HepG2 (cell line): Measurements from ENCODE around the gene ASB16. TPM values are rescaled to one million over a fixed set of nuclear protein-coding genes. Genes with fewer than 3 reads are reported as not detected.

Experiments used
- ATAC-seq: fragments of 200-7000 bp; cut with Tn5 transposase; 3 replicates; pipeline ENCODE4 v1.9.1; 2020; ENCODE audit warnings: mild to moderate bottlenecking, moderate library complexity
- BruUV-seq: library from RNA; stranded (reverse); fragments of 400-500 nt; replicated peaks from 2 replicates; lab custom pipeline; 2021; lab: Mats Ljungman, UMichigan
- CTCF ChIA-PET: fragments of 300-600 bp; formaldehyde crosslinking; extraction: SDS; loops from one replicate; lab custom pipeline; 2021; ENCODE audit warnings: low total read pairs, inconsistent platforms, low intra/inter-chr PET ratio; lab: Yijun Ruan, JAX
- POLR2A ChIA-PET: fragments of 350-600 bp; sonication (Branson Sonifier 250); formaldehyde crosslinking; loops from one replicate; lab custom pipeline; 2020; ENCODE audit warnings: antibody characterized with exemption, inconsistent platforms; lab: Yijun Ruan, JAX
- DNase-seq: peaks from one replicate; pipeline ENCODE4 v3.0.0-alpha.2; 2015; ENCODE audit warnings: low spot score
- FAIRE-seq: peaks from 3 replicates; lab custom pipeline; 2011; peaks lifted over from hg19 to GRCh38; lab: Jason Lieb, UNC
- H2AFZ ChIP-seq: one replicate; pipeline ENCODE4 v1.6.1; 2011; ENCODE audit warnings: low read length, inconsistent platforms
- H3K27ac ChIP-seq: fragments of 300-600 bp; 3 replicates; pipeline ENCODE4 v1.8.0; 2011; ENCODE audit warnings: mixed run types, mild to moderate bottlenecking, mixed read lengths, low read length, inconsistent platforms; ENCODE audit not compliant: insufficient read depth; ENCODE audit errors: extremely low read length
- H3K27me3 ChIP-seq, 2 experiments: fragments of 200-600 bp in 1 of 2; 2 replicates in 1 of 2; 3 replicates in 1 of 2; pipeline versions ENCODE4 v1.6.0 to v1.8.0; 2011; ENCODE audit warnings: low read length in 2 of 2, mild to moderate bottlenecking in 2 of 2, moderate library complexity in 2 of 2, inconsistent platforms in 1 of 2; ENCODE audit not compliant: insufficient read depth in 2 of 2, control insufficient read depth in 1 of 2
- H3K36me3 ChIP-seq, 2 experiments: fragments of 200-600 bp in 1 of 2; replicated peaks in 1 of 2; 2 replicates in 1 of 2; 3 replicates in 1 of 2; pipeline versions ENCODE4 v1.5.1 to v1.8.0; 2011; ENCODE audit warnings: low read length in 2 of 2, inconsistent platforms in 1 of 2; ENCODE audit not compliant: insufficient read depth in 2 of 2, control insufficient read depth in 1 of 2
- H3K4me1 ChIP-seq: 2 replicates; pipeline ENCODE4 v1.5.1; 2012; ENCODE audit warnings: low read length, inconsistent platforms; ENCODE audit not compliant: insufficient read depth
- H3K4me2 ChIP-seq: 2 replicates; pipeline ENCODE4 v1.6.0; 2011; ENCODE audit warnings: low read depth, low read length, inconsistent platforms
- H3K4me3 ChIP-seq, 3 experiments: fragments of 200-600 bp in 1 of 3; sonication (generic), shearing (Covaris generic) in 1 of 3; replicated peaks in 1 of 3; 2 replicates each; pipeline ENCODE4 v1.5.1; 2011 to 2016; ENCODE audit warnings: low read length in 3 of 3, inconsistent platforms in 2 of 3, low read depth in 2 of 3, mild to moderate bottlenecking in 2 of 3, control low read depth in 1 of 3, mixed read lengths in 1 of 3; ENCODE audit not compliant: insufficient read depth in 1 of 3
- H3K79me2 ChIP-seq: one replicate; pipeline ENCODE4 v1.6.1; 2011; ENCODE audit warnings: low read length, inconsistent platforms; ENCODE audit not compliant: insufficient read depth
- H3K9ac ChIP-seq: 2 replicates; pipeline ENCODE4 v1.6.0; 2011; ENCODE audit warnings: mild to moderate bottlenecking, low read depth, low read length, inconsistent platforms; ENCODE audit not compliant: insufficient read depth
- H3K9me3 ChIP-seq: 2 replicates; pipeline ENCODE4 v1.5.1; 2012; ENCODE audit warnings: mild to moderate bottlenecking, low read length
- H4K20me1 ChIP-seq: 2 replicates; pipeline ENCODE4 v1.6.0; 2011; ENCODE audit warnings: inconsistent platforms, mild to moderate bottlenecking, low read length, moderate library complexity; ENCODE audit not compliant: insufficient read depth
- BHLHE40 ChIP-seq: IDR thresholded peaks from 2 replicates; pipeline ENCODE4 v1.6.1; 2011; ENCODE audit warnings: low read length, improper control_type of control experiment
- GABPB1 ChIP-seq: IDR thresholded peaks from 2 replicates; pipeline ENCODE4 v1.6.1; 2016; ENCODE audit warnings: mild to moderate bottlenecking, missing genetic modification reagents, moderate library complexity, missing compliant biosample characterization
- MAFK ChIP-seq, 2 experiments: IDR thresholded peaks in 1 of 2; conservative IDR thresholded peaks in 1 of 2; 2 replicates each; pipeline ENCODE4 v1.6.1; 2011; ENCODE audit warnings: improper control_type of control experiment in 2 of 2, low read length in 2 of 2
- NFIB ChIP-seq: sonication (generic); formaldehyde crosslinking; IDR thresholded peaks from 2 replicates; pipeline ENCODE4 v1.9.0; 2021; ENCODE audit warnings: missing genetic modification reagents, mild to moderate bottlenecking, borderline replicate concordance
- NKX3-1 ChIP-seq: sonication (generic); formaldehyde crosslinking; IDR thresholded peaks from 2 replicates; pipeline ENCODE4 v1.5.0; 2020; ENCODE audit warnings: missing genetic modification reagents
- SNAI1 ChIP-seq: sonication (generic); formaldehyde crosslinking; IDR thresholded peaks from 2 replicates; pipeline ENCODE4 v1.5.0; 2020; ENCODE audit warnings: mild to moderate bottlenecking, missing genetic modification reagents, borderline replicate concordance
- ZFY ChIP-seq: sonication (generic); formaldehyde crosslinking; IDR thresholded peaks from 2 replicates; pipeline ENCODE4 v1.4.0; 2020; ENCODE audit warnings: missing genetic modification reagents
- ZMYM2 ChIP-seq: sonication (generic); formaldehyde crosslinking; IDR thresholded peaks from 2 replicates; pipeline ENCODE4 v1.8.0; 2022; ENCODE audit warnings: mild to moderate bottlenecking, missing genetic modification reagents
- ZNF7 ChIP-seq: IDR thresholded peaks from 2 replicates; pipeline ENCODE4 v1.6.1; 2016; ENCODE audit warnings: missing biosample characterization, missing genetic modification reagents
- ZSCAN29 ChIP-seq: sonication (generic); formaldehyde crosslinking; conservative IDR thresholded peaks from 2 replicates; pipeline ENCODE4 v1.4.0; 2020; ENCODE audit warnings: mild to moderate bottlenecking, missing genetic modification reagents
- WGBS: methylation state at CpG from one replicate; pipeline ENCODE4 v1.1.6; 2017; ENCODE audit warnings: low lambda C conversion rate; 5-methylcytosine and 5-hydroxymethylcytosine counted together
- in situ Hi-C: cut with HindIII; loops from 2 replicates; pipeline ENCODE4 v1.10.0; 2017; ENCODE audit warnings: low pct_unique_long_range_greater_than_20kb; ENCODE audit not compliant: extremely low pct_ligation_motif_present
- intact Hi-C: fragments of 100-400 bp; cut with micrococcal nuclease; formaldehyde crosslinking; loops from one replicate; pipeline ENCODE4 v1.10.0; 2022; ENCODE audit not compliant: unreplicated experiment
- polyA plus RNA-seq, 8 experiments: library from polyadenylated mRNA; depleted of rRNA in 3 of 8; stranded (reverse) in 7 of 8; unstranded in 1 of 8; fragments of >200 nt; fragmentation: Illumina TruSeq in 4 of 8; extraction: Trizol in 4 of 8; gene quantifications; 2 replicates each; pipeline versions ENCODE4 v1.2.1 to v1.2.3, GENCODE V29; 2011 to 2016; ENCODE audit warnings: low read depth in 4 of 8, missing spikeins in 1 of 8, mixed read lengths in 1 of 8; ENCODE audit not compliant: insufficient read depth in 1 of 8
- total RNA-seq, 5 experiments: library from RNA; depleted of rRNA; stranded (reverse); fragments of >200 nt; fragmentation: Illumina TruSeq; extraction: Trizol; gene quantifications; 2 replicates each; pipeline ENCODE4 v1.2.3, GENCODE V29; 2016; ENCODE audit warnings: low read depth in 1 of 5
- TF ChIP-seq, protein P1 (sequence below): sonication (generic); formaldehyde crosslinking; IDR thresholded peaks from 2 replicates; pipeline ENCODE4 v1.4.0; 2020; ENCODE audit warnings: missing genetic modification reagents, borderline replicate concordance

The ASB16 gene
- total and polyA plus RNA-seq, 2 of the 13 experiments (the other 11 are each of a cell fraction or from before 2014, with no cell fraction given) = 0.07 TPM; not detected in 1

DNA sequence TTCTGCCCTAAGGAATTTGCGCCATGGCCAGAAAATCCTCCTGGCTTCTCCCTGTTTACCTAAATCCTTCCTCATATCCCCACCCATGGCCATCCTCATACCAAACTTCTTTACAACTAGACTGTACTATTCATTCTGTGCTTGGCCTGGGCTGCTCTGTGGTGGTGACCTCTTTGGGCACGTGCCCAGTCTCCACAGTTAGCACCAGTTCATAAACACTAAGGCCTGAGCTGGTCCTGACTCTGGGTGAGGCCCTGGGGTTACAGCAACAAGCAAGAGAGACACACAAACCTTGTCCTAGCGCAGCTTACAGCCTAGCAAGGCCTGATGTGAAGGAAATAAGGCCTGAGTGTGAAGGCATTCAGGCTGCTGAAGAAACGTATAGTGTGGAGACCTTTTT, 32.3 kb downstream of the ASB16 start:
- Histone ChIP-seq H3K4me3 (no peak overlapping the region), H3K27ac (no peak overlapping the region), H3K9ac (no peak overlapping the region), H3K4me2 (no peak overlapping the region)
- DNase-seq = no peak
- no peak for TF ChIP-seq GABPB1
- TF ChIP-seq ZMYM2 (CRISPR knock-in tag) = no peak
- TF ChIP-seq SNAI1 (CRISPR knock-in tag) = no peak
- TF ChIP-seq, protein P1, sequence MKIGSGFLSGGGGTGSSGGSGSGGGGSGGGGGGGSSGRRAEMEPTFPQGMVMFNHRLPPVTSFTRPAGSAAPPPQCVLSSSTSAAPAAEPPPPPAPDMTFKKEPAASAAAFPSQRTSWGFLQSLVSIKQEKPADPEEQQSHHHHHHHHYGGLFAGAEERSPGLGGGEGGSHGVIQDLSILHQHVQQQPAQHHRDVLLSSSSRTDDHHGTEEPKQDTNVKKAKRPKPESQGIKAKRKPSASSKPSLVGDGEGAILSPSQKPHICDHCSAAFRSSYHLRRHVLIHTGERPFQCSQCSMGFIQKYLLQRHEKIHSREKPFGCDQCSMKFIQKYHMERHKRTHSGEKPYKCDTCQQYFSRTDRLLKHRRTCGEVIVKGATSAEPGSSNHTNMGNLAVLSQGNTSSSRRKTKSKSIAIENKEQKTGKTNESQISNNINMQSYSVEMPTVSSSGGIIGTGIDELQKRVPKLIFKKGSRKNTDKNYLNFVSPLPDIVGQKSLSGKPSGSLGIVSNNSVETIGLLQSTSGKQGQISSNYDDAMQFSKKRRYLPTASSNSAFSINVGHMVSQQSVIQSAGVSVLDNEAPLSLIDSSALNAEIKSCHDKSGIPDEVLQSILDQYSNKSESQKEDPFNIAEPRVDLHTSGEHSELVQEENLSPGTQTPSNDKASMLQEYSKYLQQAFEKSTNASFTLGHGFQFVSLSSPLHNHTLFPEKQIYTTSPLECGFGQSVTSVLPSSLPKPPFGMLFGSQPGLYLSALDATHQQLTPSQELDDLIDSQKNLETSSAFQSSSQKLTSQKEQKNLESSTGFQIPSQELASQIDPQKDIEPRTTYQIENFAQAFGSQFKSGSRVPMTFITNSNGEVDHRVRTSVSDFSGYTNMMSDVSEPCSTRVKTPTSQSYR (CRISPR knock-in tag) = no peak
- TF ChIP-seq ZNF7 (CRISPR knock-in tag) = peak; percentile 64; the same call in 1 of the 2 replicates
- no peak for TF ChIP-seq MAFK (conservative IDR thresholded peaks at IDR 0.05 in 1 of 2, IDR thresholded peaks at IDR 0.05 in 1 of 2; ENCODE audit: low read length in 2 of 2)
- no peak for TF ChIP-seq ZSCAN29 (CRISPR knock-in tag)
- TF ChIP-seq ZFY (CRISPR knock-in tag) = peak; percentile 7; the same call in 1 of the 2 replicates
- TF ChIP-seq BHLHE40 = peak; percentile 65
- 0 out of 2 replicates have a peak, but pooled peaks have one; percentile 28 for TF ChIP-seq NFIB (CRISPR knock-in tag)
- TF ChIP-seq NKX3-1 (CRISPR knock-in tag) = no peak
- TF ChIP-seq, all 625 proteins: peak for 4
- 45% methylated on average over 4 of the region's 4 CpGs for WGBS
- intact Hi-C loops = loop anchor here (2.0 to 5.0 kb wide), 2 partner anchors 16 to 125 kb away; partner anchors contain the start of gene UBTF
- Histone ChIP-seq H3K9me3 (no peaks in the 10 kb centered on the region), H2AFZ (no peak overlapping the region), H3K79me2 (peaks cover 12% of the 10 kb centered on the region), H3K4me1 (peaks cover 33% of the 10 kb centered on the region), H4K20me1 (0 out of 2 replicates have a peak, but pooled peaks cover 7% of the 10 kb centered on the region), H3K36me3 (peaks cover 3 to 8% of the 10 kb centered on the region in 2 experiments; a peak in 4 of 5 replicates), H3K27me3 (no peaks in the 10 kb centered on the region; a peak in 1 of 5 replicates)
- no TSS peak for BruUV-seq
- CTCF ChIA-PET = interaction anchor here (1.4 to 1.9 kb wide), 2 partner anchors 15 to 143 kb away, joined by 5 to 13 read pairs; partner anchors contain the start of gene GRN
- in situ Hi-C loops = no loop called here
- FAIRE-seq (no peak), ATAC-seq (no peak)
- POLR2A ChIA-PET = interaction anchor here (1.1 to 1.6 kb wide), 2 partner anchors 16 kb away, joined by 3 to 4 read pairs; partner anchors contain the start of gene TMUB2
